ENCODE results near the gene VWA3B.

DNA sequence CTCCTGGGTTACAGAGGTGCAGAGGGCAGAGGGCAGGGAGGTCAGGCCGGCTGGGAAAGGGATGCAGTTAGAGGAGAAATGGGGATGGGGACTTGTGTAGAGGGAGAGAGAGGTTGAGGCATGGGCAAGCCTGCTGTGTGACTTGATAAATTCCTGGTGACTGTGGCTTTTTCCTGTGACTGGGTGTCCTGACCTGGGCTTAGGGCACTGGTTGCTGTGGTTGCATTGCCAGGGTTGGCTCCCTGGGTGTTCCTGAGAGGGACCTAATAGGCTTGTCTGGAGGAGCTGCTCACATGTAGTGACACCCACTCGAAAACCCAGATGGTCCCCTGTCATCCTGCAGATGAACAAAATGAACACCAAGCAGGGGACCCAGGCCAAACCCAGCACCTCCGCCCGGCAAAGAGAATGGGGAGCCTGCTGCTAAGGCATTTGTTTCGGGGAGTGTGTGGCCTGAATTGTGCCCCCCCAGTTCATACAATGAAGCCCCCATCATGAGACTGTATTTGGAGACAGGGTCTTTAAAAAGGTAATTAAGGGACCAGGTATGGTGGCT, 78.6 kb downstream of the VWA3B start:
- TF ChIP-seq CTCF (IDR thresholded peaks at IDR 0.05; ENCODE audit: insufficient read depth, low read depth, low read length) (no peak), EZH2 (IDR thresholded peaks at IDR 0.05; ENCODE audit: insufficient read depth, low read length) (no peak)

Data from astrocyte (in vitro differentiated cells and primary cell).